Measurements from ENCODE around the gene C20orf96.

C20orf96 gene

DNA sequence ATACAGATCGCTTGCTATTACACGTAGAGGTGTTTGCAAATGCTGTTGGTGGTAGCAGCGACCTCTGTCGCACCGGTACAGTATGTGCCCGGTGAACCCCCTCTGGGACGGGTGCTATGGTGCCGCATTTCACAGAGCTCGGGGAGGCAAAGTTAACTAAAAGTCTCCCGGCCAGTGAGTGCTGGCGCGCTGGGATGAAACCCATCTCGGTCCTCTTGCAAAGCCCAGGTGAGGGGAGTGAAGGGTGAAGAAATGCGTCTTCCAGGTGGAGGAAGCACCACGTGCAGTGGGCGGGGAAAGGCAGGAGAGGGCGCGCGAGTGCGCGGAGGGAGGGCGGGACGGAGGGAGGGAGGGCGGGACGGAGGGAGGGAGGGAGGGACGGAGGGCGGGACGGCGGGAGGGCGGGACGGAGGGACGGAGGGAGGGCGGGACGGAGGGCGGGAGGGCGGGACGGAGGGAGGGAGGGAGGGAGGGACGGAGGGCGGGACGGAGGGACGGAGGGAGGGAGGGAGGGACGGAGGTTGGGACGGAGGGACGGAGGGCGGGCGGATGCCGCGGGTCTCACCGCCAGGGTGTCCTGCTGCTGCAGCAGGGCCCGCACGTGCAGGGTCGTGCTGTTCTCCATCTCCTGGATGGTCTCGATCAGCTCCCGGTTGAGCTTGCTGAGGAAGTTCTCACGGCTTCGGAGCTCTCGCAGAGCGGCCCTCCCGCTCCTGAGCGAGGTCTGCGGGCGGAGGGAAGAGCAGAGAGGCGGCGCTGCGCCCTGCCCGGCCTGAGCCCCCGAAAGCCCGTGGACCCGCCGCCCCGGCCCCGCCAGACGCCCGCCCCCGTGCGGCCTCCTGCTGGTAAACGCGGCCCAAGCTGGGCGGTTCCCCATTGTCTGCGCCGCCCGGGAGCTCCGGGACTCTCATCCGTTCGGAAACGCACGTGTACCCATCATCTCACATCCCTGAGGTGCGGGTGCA, 11.7 kb downstream of the C20orf96 start:
- Histone ChIP-seq H3K9me3 (ENCODE audit: control extremely low read depth in 1 of 5, control insufficient read depth in 4 of 5, insufficient read depth in 2 of 5, low read depth in 1 of 5, low read length in 4 of 5) (no peaks in the 10 kb centered on the region), H3K4me3 (ENCODE audit: control insufficient read depth in 1 of 7, extremely low read depth in 1 of 7, insufficient read depth in 4 of 7, low read depth in 2 of 7, low read length in 6 of 7) (peak overlapping the region in 1 of 7 experiments; percentile 57), H3K4me1 (ENCODE audit: control extremely low read depth in 1 of 4, control insufficient read depth in 4 of 4, insufficient read depth in 4 of 4, low read length in 3 of 4) (no peaks in the 10 kb centered on the region), H3K27ac (ENCODE audit: insufficient read depth in 1 of 2, low read depth in 1 of 2, low read length in 2 of 2, poor library complexity in 1 of 2, severe bottlenecking in 2 of 2) (no peak overlapping the region), H3K27me3 (replicated peaks in 2 of 5; ENCODE audit: control insufficient read depth in 4 of 5, insufficient read depth in 5 of 5, low read length in 4 of 5) (no peaks in the 10 kb centered on the region), H3K36me3 (ENCODE audit: control insufficient read depth in 4 of 4, insufficient read depth in 4 of 4, low read length in 3 of 4) (peaks cover 21 to 69% (median 56%) of the 10 kb centered on the region in 4 experiments)
- peak in 1 of 3 donors; percentile 11 for DNase-seq
- 97% methylated on average over 35 of the region's 88 CpGs for WGBS (ENCODE audit: insufficient coverage)
- ChIA-PET CTCF (interaction anchor here (1.0 to 2.0 kb wide), 5 partner anchors 10 to 61 kb away, joined by 4 to 8 read pairs (median 4); no protein-coding TSS in a partner anchor), POLR2A (no interaction called here)

DNA sequence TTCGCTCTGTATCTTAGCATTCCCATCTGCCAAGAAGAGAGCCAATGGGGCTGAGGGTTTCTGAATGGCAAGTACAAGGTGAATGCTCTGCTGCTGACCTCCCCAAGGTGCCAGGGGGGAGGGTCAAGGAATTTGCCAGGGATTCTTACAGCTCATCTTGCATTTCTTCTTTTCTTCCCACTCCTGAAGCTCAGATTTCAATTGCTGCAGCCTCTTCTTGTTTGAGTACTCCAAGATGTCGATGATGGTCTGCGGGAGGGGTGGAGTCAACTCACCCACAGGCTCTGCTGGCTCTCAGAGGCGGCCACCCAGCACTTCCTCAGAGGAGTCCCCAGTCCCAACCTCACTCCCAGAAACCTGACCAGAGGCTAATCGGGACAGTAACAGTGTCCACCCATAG, 12.4 kb downstream of the C20orf96 start:
- Histone ChIP-seq H3K36me3 (ENCODE audit: control insufficient read depth in 4 of 4, insufficient read depth in 4 of 4, low read length in 3 of 4) (peaks cover 16 to 66% (median 51%) of the 10 kb centered on the region in 4 experiments), H3K4me1 (ENCODE audit: control extremely low read depth in 1 of 4, control insufficient read depth in 4 of 4, insufficient read depth in 4 of 4, low read length in 3 of 4) (no peaks in the 10 kb centered on the region), H3K9me3 (ENCODE audit: control extremely low read depth in 1 of 5, control insufficient read depth in 4 of 5, insufficient read depth in 2 of 5, low read depth in 1 of 5, low read length in 4 of 5) (no peaks in the 10 kb centered on the region), H3K27me3 (replicated peaks in 2 of 5; ENCODE audit: control insufficient read depth in 4 of 5, insufficient read depth in 5 of 5, low read length in 4 of 5) (no peaks in the 10 kb centered on the region), H3K27ac (ENCODE audit: insufficient read depth in 1 of 2, low read depth in 1 of 2, low read length in 2 of 2, poor library complexity in 1 of 2, severe bottlenecking in 2 of 2) (no peak overlapping the region), H3K4me3 (ENCODE audit: control insufficient read depth in 1 of 7, extremely low read depth in 1 of 7, insufficient read depth in 4 of 7, low read depth in 2 of 7, low read length in 6 of 7) (no peak overlapping the region)
- DNase-seq: no peak
- POLR2A ChIA-PET: no interaction called here
- WGBS (ENCODE audit: insufficient coverage): 100% methylated on average over 4 of the region's 5 CpGs
- CTCF ChIA-PET: interaction anchor here (1.0 to 2.0 kb wide), 5 partner anchors 10 to 61 kb away, joined by 4 to 8 read pairs (median 4); no protein-coding TSS in a partner anchor

DNA sequence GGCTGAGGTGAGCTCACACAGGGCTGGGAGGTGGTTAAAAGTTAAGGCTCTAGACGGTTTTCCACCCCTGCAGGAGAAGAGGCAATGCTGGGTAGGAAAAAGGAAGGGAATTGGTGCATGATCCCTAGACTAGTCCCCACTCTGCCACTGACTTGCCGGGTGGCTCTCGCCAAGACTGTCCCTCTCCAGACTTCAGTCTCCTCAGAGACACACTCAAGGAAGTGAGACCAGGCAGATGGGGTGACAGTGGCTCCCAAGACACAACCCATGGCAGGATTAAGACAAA, 13.1 kb downstream of the C20orf96 start:
- Histone ChIP-seq H3K4me1 (ENCODE audit: control extremely low read depth in 1 of 4, control insufficient read depth in 4 of 4, insufficient read depth in 4 of 4, low read length in 3 of 4) (no peaks in the 10 kb centered on the region), H3K4me3 (ENCODE audit: control insufficient read depth in 1 of 7, extremely low read depth in 1 of 7, insufficient read depth in 4 of 7, low read depth in 2 of 7, low read length in 6 of 7) (no peak overlapping the region), H3K9me3 (ENCODE audit: control extremely low read depth in 1 of 5, control insufficient read depth in 4 of 5, insufficient read depth in 2 of 5, low read depth in 1 of 5, low read length in 4 of 5) (no peaks in the 10 kb centered on the region), H3K36me3 (ENCODE audit: control insufficient read depth in 4 of 4, insufficient read depth in 4 of 4, low read length in 3 of 4) (peaks cover 15 to 67% (median 51%) of the 10 kb centered on the region in 4 experiments), H3K27ac (ENCODE audit: insufficient read depth in 1 of 2, low read depth in 1 of 2, low read length in 2 of 2, poor library complexity in 1 of 2, severe bottlenecking in 2 of 2) (no peak overlapping the region), H3K27me3 (replicated peaks in 2 of 5; ENCODE audit: control insufficient read depth in 4 of 5, insufficient read depth in 5 of 5, low read length in 4 of 5) (no peaks in the 10 kb centered on the region)
- no peak for DNase-seq
- WGBS (ENCODE audit: insufficient coverage): 50% methylated on average over 2 of the region's 3 CpGs
- CTCF ChIA-PET: interaction anchor here (1.2 to 2.0 kb wide), 3 partner anchors 9 to 53 kb away, joined by 4 to 8 read pairs (median 5); no protein-coding TSS in a partner anchor
- POLR2A ChIA-PET: no interaction called here

DNA sequence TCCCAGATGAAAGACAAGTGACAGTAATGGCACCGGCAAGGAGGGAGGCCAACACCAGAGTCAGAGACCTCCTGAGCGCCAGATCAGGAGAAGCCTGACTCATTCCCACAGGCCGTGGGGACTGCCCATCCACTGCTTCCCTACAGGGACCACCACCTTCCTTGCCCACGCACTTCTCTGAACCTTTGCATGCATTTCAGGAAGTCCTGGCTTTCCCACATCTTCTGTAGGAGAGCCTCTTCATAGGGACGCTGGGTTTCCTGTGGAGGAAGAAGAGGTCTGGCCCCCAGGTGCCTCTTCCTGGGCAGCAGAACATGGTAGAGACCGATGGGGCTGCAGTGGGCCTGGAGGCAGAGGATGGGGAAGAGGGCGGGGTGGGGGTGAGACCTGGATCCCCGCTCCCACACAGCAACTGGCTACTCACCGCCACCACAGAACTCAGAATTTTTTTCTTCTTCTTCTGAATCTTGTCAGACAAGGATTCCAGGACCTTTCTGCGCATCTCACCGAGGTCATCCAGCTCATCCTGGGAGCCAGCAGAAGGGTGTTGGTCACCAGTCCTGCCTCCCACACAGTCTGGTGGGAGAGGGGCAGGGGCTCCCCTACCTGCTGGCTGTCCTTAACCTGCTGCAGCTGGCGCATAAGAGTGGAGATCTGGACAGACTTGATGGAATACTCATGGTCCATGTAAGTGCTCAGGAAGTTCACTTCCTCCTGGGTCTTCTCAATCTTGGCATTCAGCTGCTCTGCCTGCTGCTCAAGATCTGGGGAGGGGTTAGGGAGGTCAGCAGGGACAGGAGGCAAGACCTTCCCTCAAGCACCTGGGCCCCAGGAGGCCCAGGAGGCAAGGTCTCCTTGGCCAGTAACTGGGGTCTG, 13.7 kb downstream of the C20orf96 start:
- no peaks in the 10 kb centered on the region for H3K4me1 ChIP-seq (ENCODE audit: control extremely low read depth in 1 of 4, control insufficient read depth in 4 of 4, insufficient read depth in 4 of 4, low read length in 3 of 4)
- ChIA-PET POLR2A (no interaction called here), CTCF (interaction anchor here (2.0 kb wide), 1 partner anchor 53 kb away, joined by 8 read pairs; no protein-coding TSS in a partner anchor)
- DNase-seq: no peak
- peaks cover 15 to 61% (median 46%) of the 10 kb centered on the region in 4 experiments for H3K36me3 ChIP-seq (ENCODE audit: control insufficient read depth in 4 of 4, insufficient read depth in 4 of 4, low read length in 3 of 4)
- no peak overlapping the region for H3K4me3 ChIP-seq (ENCODE audit: control insufficient read depth in 1 of 7, extremely low read depth in 1 of 7, insufficient read depth in 4 of 7, low read depth in 2 of 7, low read length in 6 of 7)
- no peak overlapping the region for H3K27ac ChIP-seq (ENCODE audit: insufficient read depth in 1 of 2, low read depth in 1 of 2, low read length in 2 of 2, poor library complexity in 1 of 2, severe bottlenecking in 2 of 2)
- H3K27me3 ChIP-seq (replicated peaks in 2 of 5; ENCODE audit: control insufficient read depth in 4 of 5, insufficient read depth in 5 of 5, low read length in 4 of 5): no peaks in the 10 kb centered on the region
- H3K9me3 ChIP-seq (ENCODE audit: control extremely low read depth in 1 of 5, control insufficient read depth in 4 of 5, insufficient read depth in 2 of 5, low read depth in 1 of 5, low read length in 4 of 5): no peaks in the 10 kb centered on the region
- WGBS (ENCODE audit: insufficient coverage): 90% methylated on average over 8 of the region's 12 CpGs

DNA sequence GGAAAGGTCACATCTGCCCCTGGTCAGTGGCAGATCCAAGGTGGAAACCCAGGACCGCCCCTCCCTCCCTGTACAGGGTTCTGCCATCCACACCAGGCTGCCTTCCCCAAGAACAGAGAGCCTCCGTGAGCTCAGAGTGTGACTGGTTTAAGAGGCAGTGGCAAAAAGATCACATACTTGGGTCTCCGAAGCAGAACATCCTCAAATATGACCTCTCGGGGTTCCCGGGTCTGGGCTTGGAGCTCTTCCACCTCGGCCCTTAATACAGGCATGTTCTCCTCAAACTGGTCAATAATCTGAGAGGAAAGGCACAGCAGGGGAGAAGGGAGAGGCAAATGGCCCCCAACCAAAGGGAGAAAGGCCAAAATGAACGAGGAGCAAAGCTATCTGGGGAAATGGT, 14.8 kb downstream of the C20orf96 start:
- Histone ChIP-seq H3K4me3 (ENCODE audit: control insufficient read depth in 1 of 7, extremely low read depth in 1 of 7, insufficient read depth in 4 of 7, low read depth in 2 of 7, low read length in 6 of 7) (no peak overlapping the region), H3K9me3 (ENCODE audit: control extremely low read depth in 1 of 5, control insufficient read depth in 4 of 5, insufficient read depth in 2 of 5, low read depth in 1 of 5, low read length in 4 of 5) (no peaks in the 10 kb centered on the region), H3K36me3 (ENCODE audit: control insufficient read depth in 4 of 4, insufficient read depth in 4 of 4, low read length in 3 of 4) (peaks cover 10 to 56% (median 43%) of the 10 kb centered on the region in 4 experiments), H3K27me3 (replicated peaks in 2 of 5; ENCODE audit: control insufficient read depth in 4 of 5, insufficient read depth in 5 of 5, low read length in 4 of 5) (no peaks in the 10 kb centered on the region), H3K4me1 (ENCODE audit: control extremely low read depth in 1 of 4, control insufficient read depth in 4 of 4, insufficient read depth in 4 of 4, low read length in 3 of 4) (no peaks in the 10 kb centered on the region), H3K27ac (ENCODE audit: insufficient read depth in 1 of 2, low read depth in 1 of 2, low read length in 2 of 2, poor library complexity in 1 of 2, severe bottlenecking in 2 of 2) (no peak overlapping the region)
- no peak for DNase-seq
- ChIA-PET CTCF (no interaction called here), POLR2A (no interaction called here)
- WGBS (ENCODE audit: insufficient coverage): 97% methylated on average over 6 of the region's 7 CpGs

DNA sequence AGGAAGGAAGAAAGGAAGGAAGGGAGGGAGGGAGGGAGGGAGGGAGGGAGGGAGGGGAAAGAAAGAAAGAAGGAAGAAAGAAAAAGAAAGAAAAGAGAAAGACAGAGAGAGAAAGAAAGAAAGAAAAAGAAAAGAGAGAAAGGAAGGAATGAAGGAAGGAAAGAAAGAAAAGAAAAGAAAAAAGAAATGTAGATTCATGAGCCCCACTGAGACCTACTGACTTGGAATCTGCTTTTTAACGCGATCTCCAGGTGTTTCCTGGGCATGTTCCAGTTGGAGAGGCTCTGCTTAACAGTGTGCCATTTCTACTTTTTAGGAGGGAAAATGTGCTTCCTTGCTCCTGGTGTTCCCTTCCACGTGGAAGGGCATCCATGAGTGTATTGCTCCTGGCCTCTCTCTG, 16.7 kb downstream of the C20orf96 start:
- peaks cover 10 to 47% (median 37%) of the 10 kb centered on the region in 4 experiments for H3K36me3 ChIP-seq (ENCODE audit: control insufficient read depth in 4 of 4, insufficient read depth in 4 of 4, low read length in 3 of 4)
- no peaks in the 10 kb centered on the region for H3K9me3 ChIP-seq (ENCODE audit: control extremely low read depth in 1 of 5, control insufficient read depth in 4 of 5, insufficient read depth in 2 of 5, low read depth in 1 of 5, low read length in 4 of 5)
- WGBS (ENCODE audit: insufficient coverage): 44% methylated on average over 2 of the region's 3 CpGs
- no peaks in the 10 kb centered on the region for H3K27me3 ChIP-seq (replicated peaks in 2 of 5; ENCODE audit: control insufficient read depth in 4 of 5, insufficient read depth in 5 of 5, low read length in 4 of 5)
- no peak overlapping the region for H3K4me3 ChIP-seq (ENCODE audit: control insufficient read depth in 1 of 7, extremely low read depth in 1 of 7, insufficient read depth in 4 of 7, low read depth in 2 of 7, low read length in 6 of 7)
- H3K27ac ChIP-seq (ENCODE audit: insufficient read depth in 1 of 2, low read depth in 1 of 2, low read length in 2 of 2, poor library complexity in 1 of 2, severe bottlenecking in 2 of 2): no peak overlapping the region
- ChIA-PET POLR2A (no interaction called here), CTCF (no interaction called here)
- H3K4me1 ChIP-seq (ENCODE audit: control extremely low read depth in 1 of 4, control insufficient read depth in 4 of 4, insufficient read depth in 4 of 4, low read length in 3 of 4): no peaks in the 10 kb centered on the region
- DNase-seq: no peak

DNA sequence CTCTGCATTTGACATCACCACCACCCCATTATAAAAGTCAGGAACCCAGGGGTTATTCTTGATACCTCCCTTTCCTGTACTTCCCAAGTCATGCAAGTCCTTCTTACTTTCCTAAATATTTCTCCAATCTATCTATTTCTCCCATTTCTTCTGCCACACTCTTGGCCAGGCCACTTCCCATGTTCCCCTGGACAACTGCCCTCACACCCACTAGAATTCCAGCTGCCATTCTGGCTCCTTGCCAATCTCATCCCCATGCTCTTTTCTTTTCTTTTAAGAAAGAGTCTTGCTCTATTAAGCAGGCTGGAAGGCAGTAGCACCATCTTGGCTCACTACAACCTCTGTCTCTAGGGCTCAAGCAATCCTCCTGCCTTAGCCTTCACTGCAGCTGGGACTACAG, 17.8 kb downstream of the C20orf96 start:
- Histone ChIP-seq H3K27ac (ENCODE audit: insufficient read depth in 1 of 2, low read depth in 1 of 2, low read length in 2 of 2, poor library complexity in 1 of 2, severe bottlenecking in 2 of 2) (no peak overlapping the region), H3K27me3 (replicated peaks in 2 of 5; ENCODE audit: control insufficient read depth in 4 of 5, insufficient read depth in 5 of 5, low read length in 4 of 5) (no peaks in the 10 kb centered on the region), H3K36me3 (ENCODE audit: control insufficient read depth in 4 of 4, insufficient read depth in 4 of 4, low read length in 3 of 4) (peaks cover 7 to 37% (median 28%) of the 10 kb centered on the region in 4 experiments), H3K9me3 (ENCODE audit: control extremely low read depth in 1 of 5, control insufficient read depth in 4 of 5, insufficient read depth in 2 of 5, low read depth in 1 of 5, low read length in 4 of 5) (no peaks in the 10 kb centered on the region), H3K4me1 (ENCODE audit: control extremely low read depth in 1 of 4, control insufficient read depth in 4 of 4, insufficient read depth in 4 of 4, low read length in 3 of 4) (no peaks in the 10 kb centered on the region), H3K4me3 (ENCODE audit: control insufficient read depth in 1 of 7, extremely low read depth in 1 of 7, insufficient read depth in 4 of 7, low read depth in 2 of 7, low read length in 6 of 7) (no peak overlapping the region)
- ChIA-PET POLR2A (no interaction called here), CTCF (no interaction called here)
- no peak for DNase-seq

All from common myeloid progenitor, CD34-positive (primary cell).